HEK293 (cell line): Measurements from ENCODE around the gene CYP26B1.

Source experiments
- FEZF1 ChIP-seq: fragments of 450-650 bp; formaldehyde crosslinking; IDR thresholded peaks from 2 replicates; pipeline ENCODE4 v1.5.1; 2016; ENCODE audit warnings: missing biosample characterization, missing genetic modification characterization
- GLI4 ChIP-seq: fragments of 450-650 bp; formaldehyde crosslinking; IDR thresholded peaks from 2 replicates; pipeline ENCODE4 v1.5.1; 2016; ENCODE audit warnings: missing biosample characterization, missing genetic modification characterization
- GLIS1 ChIP-seq: fragments of 450-650 bp; formaldehyde crosslinking; IDR thresholded peaks from 2 replicates; pipeline ENCODE4 v1.5.1; 2016; ENCODE audit warnings: missing biosample characterization, missing genetic modification characterization
- HOXD13 ChIP-seq: sonication (generic); formaldehyde crosslinking; IDR thresholded peaks from 2 replicates; pipeline ENCODE4 v1.8.0; 2022; ENCODE audit warnings: missing genetic modification reagents, borderline replicate concordance
- KLF1 ChIP-seq: fragments of 450-650 bp; formaldehyde crosslinking; IDR thresholded peaks from 2 replicates; pipeline ENCODE4 v1.5.1; 2016; ENCODE audit warnings: missing biosample characterization, missing genetic modification characterization
- PATZ1 ChIP-seq: fragments of 450-650 bp; formaldehyde crosslinking; IDR thresholded peaks from 2 replicates; pipeline ENCODE4 v1.5.1; 2016; ENCODE audit warnings: missing biosample characterization, missing genetic modification characterization
- SCRT1 ChIP-seq: fragments of 450-650 bp; formaldehyde crosslinking; IDR thresholded peaks from 2 replicates; pipeline ENCODE4 v1.5.1; 2016; ENCODE audit warnings: missing biosample characterization, missing genetic modification characterization, borderline replicate concordance
- SP7 ChIP-seq: fragments of 450-650 bp; formaldehyde crosslinking; IDR thresholded peaks from 2 replicates; pipeline ENCODE4 v1.5.1; 2016; ENCODE audit warnings: missing biosample characterization, missing genetic modification characterization
- YY2 ChIP-seq: fragments of 450-650 bp; formaldehyde crosslinking; IDR thresholded peaks from 2 replicates; pipeline ENCODE4 v1.5.1; 2016; ENCODE audit warnings: missing biosample characterization, missing genetic modification characterization
- ZBTB10 ChIP-seq: fragments of 450-650 bp; formaldehyde crosslinking; IDR thresholded peaks from 2 replicates; pipeline ENCODE4 v1.5.1; 2016; ENCODE audit warnings: missing biosample characterization, missing genetic modification characterization
- ZBTB11 ChIP-seq: fragments of 450-650 bp; formaldehyde crosslinking; conservative IDR thresholded peaks from 2 replicates; pipeline ENCODE4 v1.5.1; 2016; ENCODE audit warnings: low read depth, missing biosample characterization, missing genetic modification characterization
- ZBTB17 ChIP-seq: fragments of 450-650 bp; formaldehyde crosslinking; IDR thresholded peaks from 2 replicates; pipeline ENCODE4 v1.5.1; 2016; ENCODE audit warnings: missing biosample characterization, missing genetic modification characterization
- ZNF121 ChIP-seq: fragments of 450-650 bp; formaldehyde crosslinking; IDR thresholded peaks from 2 replicates; pipeline ENCODE4 v1.5.1; 2016; ENCODE audit warnings: missing biosample characterization, missing genetic modification characterization
- ZNF2 ChIP-seq: fragments of 450-650 bp; formaldehyde crosslinking; IDR thresholded peaks from 2 replicates; pipeline ENCODE4 v1.5.1; 2016; ENCODE audit warnings: missing biosample characterization, missing genetic modification characterization
- ZNF335 ChIP-seq: fragments of 450-650 bp; formaldehyde crosslinking; conservative IDR thresholded peaks from 2 replicates; pipeline ENCODE4 v1.5.1; 2016; ENCODE audit warnings: missing biosample characterization, missing genetic modification characterization
- ZNF555 ChIP-seq: fragments of 450-650 bp; formaldehyde crosslinking; conservative IDR thresholded peaks from 2 replicates; pipeline ENCODE4 v1.5.1; 2017; ENCODE audit warnings: missing biosample characterization, mild to moderate bottlenecking, missing genetic modification characterization, inconsistent platforms
- ZNF561 ChIP-seq: fragments of 450-650 bp; IDR thresholded peaks from 2 replicates; pipeline ENCODE4 v1.5.1; 2018; ENCODE audit warnings: missing biosample characterization, missing genetic modification characterization, borderline replicate concordance
- ZNF580 ChIP-seq: fragments of 450-650 bp; formaldehyde crosslinking; IDR thresholded peaks from 2 replicates; pipeline ENCODE4 v1.5.1; 2016; ENCODE audit warnings: missing biosample characterization, missing genetic modification characterization
- ZNF639 ChIP-seq: fragments of 450-650 bp; formaldehyde crosslinking; IDR thresholded peaks from 2 replicates; pipeline ENCODE4 v1.5.1; 2016; ENCODE audit warnings: missing biosample characterization, missing genetic modification characterization
- ZNF654 ChIP-seq: fragments of 450-650 bp; formaldehyde crosslinking; IDR thresholded peaks from 2 replicates; pipeline ENCODE4 v1.5.1; 2016; ENCODE audit warnings: low read depth, missing biosample characterization, missing genetic modification characterization
- ZNF660 ChIP-seq: fragments of 450-650 bp; IDR thresholded peaks from 2 replicates; pipeline ENCODE4 v1.5.1; 2018; ENCODE audit warnings: missing biosample characterization, mild to moderate bottlenecking, missing genetic modification characterization
- ZSCAN16 ChIP-seq: fragments of 450-650 bp; formaldehyde crosslinking; IDR thresholded peaks from 2 replicates; pipeline ENCODE4 v1.5.1; 2016; ENCODE audit warnings: missing biosample characterization, missing genetic modification characterization
- TF ChIP-seq, protein P1 (sequence below): fragments of 450-650 bp; formaldehyde crosslinking; IDR thresholded peaks from 2 replicates; pipeline ENCODE4 v1.5.1; 2016; ENCODE audit warnings: missing biosample characterization, missing genetic modification characterization
- TF ChIP-seq, protein P2 (sequence below): fragments of 450-650 bp; formaldehyde crosslinking; IDR thresholded peaks from 2 replicates; pipeline ENCODE4 v1.5.1; 2016; ENCODE audit warnings: missing biosample characterization, missing genetic modification characterization
- TF ChIP-seq, protein P3 (sequence below): fragments of 450-650 bp; formaldehyde crosslinking; IDR thresholded peaks from 2 replicates; pipeline ENCODE4 v1.5.1; 2016; ENCODE audit warnings: missing biosample characterization, missing genetic modification characterization

Gene CYP26B1

GRCh38 chr2:72145289-72145657, 2.4 kb downstream of the CYP26B1 start (continued):
- TF ChIP-seq ZNF639 (tag by site-specific recombination) (no peak), HOXD13 (CRISPR knock-in tag) (no peak), KLF1 (tag by site-specific recombination) (no peak), SCRT1 (tag by site-specific recombination) (no peak), PATZ1 (tag by site-specific recombination) (0 out of 2 replicates have a peak, but pooled peaks have one; percentile 42), ZBTB11 (tag by site-specific recombination) (no peak), ZNF580 (tag by site-specific recombination) (no peak), FEZF1 (tag by site-specific recombination) (no peak), YY2 (tag by site-specific recombination) (no peak), ZNF2 (no peak), GLIS1 (tag by site-specific recombination) (0 out of 2 replicates have a peak, but pooled peaks have one; percentile 21), ZNF335 (peak; percentile 48), SP7 (tag by site-specific recombination) (no peak), ZBTB10 (0 out of 2 replicates have a peak, but pooled peaks have one; percentile 10), ZNF121 (tag by site-specific recombination) (no peak), GLI4 (no peak), ZNF654 (tag by site-specific recombination) (no peak), ZBTB17 (tag by site-specific recombination) (0 out of 2 replicates have a peak, but pooled peaks have one; percentile 71), ZNF660 (no peak), ZNF555 (tag by site-specific recombination) (no peak), ZNF561 (tag by site-specific recombination) (no peak), ZSCAN16 (tag by site-specific recombination) (no peak)
- TF ChIP-seq, protein P1, sequence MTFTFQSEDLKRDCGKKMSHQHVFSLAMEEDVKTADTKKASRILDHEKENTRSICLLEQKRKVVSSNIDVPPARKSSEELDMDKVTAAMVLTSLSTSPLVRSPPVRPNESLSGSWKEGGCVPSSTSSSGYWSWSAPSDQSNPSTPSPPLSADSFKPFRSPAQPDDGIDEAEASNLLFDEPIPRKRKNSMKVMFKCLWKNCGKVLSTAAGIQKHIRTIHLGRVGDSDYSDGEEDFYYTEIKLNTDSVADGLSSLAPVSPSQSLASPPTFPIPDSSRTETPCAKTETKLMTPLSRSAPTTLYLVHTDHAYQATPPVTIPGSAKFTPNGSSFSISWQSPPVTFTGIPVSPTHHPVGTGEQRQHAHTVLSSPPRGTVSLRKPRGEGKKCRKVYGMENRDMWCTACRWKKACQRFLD (tag by site-specific recombination), result no peak
- TF ChIP-seq, protein P2, sequence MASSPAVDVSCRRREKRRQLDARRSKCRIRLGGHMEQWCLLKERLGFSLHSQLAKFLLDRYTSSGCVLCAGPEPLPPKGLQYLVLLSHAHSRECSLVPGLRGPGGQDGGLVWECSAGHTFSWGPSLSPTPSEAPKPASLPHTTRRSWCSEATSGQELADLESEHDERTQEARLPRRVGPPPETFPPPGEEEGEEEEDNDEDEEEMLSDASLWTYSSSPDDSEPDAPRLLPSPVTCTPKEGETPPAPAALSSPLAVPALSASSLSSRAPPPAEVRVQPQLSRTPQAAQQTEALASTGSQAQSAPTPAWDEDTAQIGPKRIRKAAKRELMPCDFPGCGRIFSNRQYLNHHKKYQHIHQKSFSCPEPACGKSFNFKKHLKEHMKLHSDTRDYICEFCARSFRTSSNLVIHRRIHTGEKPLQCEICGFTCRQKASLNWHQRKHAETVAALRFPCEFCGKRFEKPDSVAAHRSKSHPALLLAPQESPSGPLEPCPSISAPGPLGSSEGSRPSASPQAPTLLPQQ (tag by site-specific recombination), result peak; percentile 92
- TF ChIP-seq, protein P3, sequence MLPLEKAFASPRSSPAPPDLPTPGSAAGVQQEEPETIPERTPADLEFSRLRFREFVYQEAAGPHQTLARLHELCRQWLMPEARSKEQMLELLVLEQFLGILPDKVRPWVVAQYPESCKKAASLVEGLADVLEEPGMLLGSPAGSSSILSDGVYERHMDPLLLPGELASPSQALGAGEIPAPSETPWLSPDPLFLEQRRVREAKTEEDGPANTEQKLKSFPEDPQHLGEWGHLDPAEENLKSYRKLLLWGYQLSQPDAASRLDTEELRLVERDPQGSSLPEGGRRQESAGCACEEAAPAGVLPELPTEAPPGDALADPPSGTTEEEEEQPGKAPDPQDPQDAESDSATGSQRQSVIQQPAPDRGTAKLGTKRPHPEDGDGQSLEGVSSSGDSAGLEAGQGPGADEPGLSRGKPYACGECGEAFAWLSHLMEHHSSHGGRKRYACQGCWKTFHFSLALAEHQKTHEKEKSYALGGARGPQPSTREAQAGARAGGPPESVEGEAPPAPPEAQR (tag by site-specific recombination), result no peak
